GM18502 (cell line): ENCODE measurements around the gene ADAMTS10.
"Not testable (repeated sequence)": the region's sequence is repeated elsewhere in the genome, so short reads cannot be mapped to it uniquely, and the experiment has no call there.

Source experiments
- ATAC-seq: cut with Tn5 transposase; IDR thresholded peaks from one replicate; pipeline ENCODE4 v1.9.1; 2021; ENCODE audit warnings: mild to moderate bottlenecking; ENCODE audit not compliant: unreplicated experiment, poor library complexity

ADAMTS10 gene

DNA sequence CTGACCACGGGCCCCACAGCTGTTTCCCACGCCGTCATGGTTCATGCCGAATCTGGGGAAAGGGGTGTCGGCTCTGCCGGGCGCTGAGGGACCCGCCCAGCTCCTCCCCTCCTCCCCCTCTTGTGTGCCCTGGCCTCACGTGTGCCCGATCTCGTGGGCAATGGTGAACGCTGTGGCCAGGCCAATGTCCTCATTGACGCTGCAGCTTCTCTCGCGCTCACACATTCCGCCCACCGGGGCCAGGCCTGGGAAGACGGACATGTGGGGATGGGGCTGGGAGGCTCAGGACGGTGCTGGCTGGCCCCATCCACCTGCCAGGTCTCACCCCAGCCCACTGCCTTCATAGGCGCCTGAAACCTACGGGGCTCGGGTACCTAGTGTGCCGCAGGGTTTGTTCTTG is 14.3 kb downstream of the ADAMTS10 start:
- no peak for ATAC-seq

GRCh38 chr19:8595651-8596050 is 14.9 kb downstream of the ADAMTS10 start:
- ATAC-seq = no peak

GRCh38 chr19:8593931-8594330 is 16.6 kb downstream of the ADAMTS10 start:
- ATAC-seq = no peak

- ATAC-seq = no peak
These were observed 18.1 kb downstream of the ADAMTS10 start for GRCh38 chr19:8592231-8593009.

- no peak for ATAC-seq
These were observed 21.3 kb downstream of the ADAMTS10 start for GRCh38 chr19:8589177-8589714.

DNA sequence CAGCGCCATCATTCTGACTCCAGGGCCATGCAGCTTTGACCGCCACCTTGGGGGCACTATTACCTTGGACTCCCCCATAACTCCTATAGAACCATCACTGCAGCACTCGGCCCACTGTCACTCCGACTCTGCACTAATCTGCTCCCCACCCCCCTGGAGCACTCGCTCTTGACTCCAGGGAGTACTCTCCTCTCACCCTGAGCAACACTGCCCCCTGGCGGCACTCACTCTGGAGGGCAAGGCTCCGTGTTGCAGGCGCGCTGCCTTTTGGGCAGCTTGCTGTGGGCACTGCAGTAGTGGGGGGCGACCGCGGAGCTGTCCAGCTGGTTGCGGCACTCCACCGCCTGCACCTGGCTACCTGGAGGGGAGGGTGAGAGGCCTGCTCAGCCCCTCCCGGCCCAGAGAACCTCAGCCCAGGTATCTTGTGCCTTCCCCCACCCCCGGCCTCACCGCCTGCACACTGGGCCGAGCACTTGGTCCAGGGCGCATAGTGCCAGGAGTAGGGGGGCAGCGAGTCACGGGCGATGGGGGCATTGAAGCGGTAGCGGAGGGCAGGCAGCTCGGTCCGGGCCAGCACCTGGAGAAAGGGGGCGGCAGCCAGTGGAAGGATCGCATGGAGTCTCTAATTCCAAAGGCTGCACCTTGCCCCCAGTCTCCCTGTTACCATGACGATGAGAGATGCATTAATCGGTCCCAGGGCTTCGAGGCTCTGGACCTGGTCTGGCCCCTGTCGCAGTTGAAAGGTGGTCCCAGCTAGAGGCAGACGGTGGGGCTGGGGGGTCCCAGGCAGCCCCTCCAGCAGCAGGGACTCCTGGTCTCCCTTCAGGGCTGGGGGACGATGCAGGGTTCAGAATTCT is 24.4 kb downstream of the ADAMTS10 start:
- ATAC-seq = no peak

DNA sequence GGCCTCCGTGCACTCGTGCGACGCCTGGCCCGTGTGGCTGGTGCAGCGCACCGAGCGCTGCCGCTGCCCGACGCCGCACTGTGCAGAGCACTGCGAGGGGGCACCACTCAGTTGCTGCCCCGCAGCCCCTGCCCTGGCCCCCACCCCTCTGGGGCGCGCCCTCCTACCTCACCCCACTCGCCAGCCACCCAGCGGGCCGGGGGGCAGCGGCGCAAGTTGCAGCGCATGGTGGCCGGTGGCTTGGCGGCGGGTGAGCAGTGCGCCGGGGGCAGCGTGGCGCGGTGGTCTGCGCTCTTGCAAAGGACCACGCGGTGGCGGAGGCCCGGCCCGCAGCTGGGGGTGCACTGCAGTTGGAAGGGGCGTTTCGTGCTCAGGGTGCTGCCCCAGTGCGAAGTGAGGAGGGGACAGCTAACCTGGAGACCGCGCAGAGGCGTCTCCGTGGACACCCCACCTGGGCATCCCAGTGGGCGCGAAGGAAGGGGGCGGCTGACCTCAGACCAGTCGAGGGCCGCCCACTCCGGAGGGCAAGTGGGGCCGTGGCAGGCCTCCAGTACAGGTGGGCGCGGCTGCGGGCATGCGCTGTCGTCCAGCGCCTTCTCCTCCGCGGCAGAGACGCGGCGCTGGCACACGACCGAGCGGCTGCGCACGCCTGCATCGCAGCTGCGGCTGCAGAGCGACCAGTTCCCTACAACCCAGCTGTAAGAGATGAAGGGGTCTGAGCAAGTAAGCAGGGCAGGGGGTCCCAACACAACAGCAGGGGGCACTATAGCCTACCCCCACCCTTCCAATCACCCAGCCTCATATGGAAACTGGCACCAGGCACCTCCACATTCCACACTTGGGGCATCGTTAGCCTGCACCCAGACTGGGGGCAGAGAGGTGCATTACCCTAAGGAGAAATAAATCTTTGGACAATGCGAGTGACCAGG is 25.3 kb downstream of the ADAMTS10 start:
- ATAC-seq = no peak

DNA sequence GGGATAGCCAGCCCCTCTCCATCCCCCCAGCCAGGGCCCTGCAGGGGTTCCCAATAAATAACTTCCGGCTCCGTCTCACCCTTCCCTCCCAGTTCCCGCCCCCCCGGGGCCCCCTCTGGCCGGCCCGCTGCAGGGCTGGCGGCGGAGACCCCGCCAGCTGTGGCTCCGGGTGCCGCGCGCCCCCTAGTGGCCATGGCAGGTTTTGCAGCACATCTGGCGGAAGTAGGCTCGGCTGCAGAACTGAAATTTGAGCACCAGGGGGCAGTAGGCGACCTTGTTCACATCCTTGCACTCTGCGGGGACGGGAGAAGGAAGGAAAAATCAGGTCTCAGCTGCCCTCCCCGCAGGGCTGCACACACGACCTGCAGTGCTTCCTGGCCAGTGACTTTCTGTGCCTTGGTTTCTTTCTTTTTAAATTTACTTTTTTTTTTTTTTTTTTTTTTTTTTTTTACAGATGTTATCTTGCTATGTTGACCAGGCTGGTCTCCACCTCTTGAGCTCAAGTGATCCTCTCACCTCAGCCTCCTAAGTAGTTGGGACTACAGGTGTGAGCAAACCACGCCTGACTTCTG is 29.7 kb downstream of the ADAMTS10 start:
- peak; percentile 59 for ATAC-seq

DNA sequence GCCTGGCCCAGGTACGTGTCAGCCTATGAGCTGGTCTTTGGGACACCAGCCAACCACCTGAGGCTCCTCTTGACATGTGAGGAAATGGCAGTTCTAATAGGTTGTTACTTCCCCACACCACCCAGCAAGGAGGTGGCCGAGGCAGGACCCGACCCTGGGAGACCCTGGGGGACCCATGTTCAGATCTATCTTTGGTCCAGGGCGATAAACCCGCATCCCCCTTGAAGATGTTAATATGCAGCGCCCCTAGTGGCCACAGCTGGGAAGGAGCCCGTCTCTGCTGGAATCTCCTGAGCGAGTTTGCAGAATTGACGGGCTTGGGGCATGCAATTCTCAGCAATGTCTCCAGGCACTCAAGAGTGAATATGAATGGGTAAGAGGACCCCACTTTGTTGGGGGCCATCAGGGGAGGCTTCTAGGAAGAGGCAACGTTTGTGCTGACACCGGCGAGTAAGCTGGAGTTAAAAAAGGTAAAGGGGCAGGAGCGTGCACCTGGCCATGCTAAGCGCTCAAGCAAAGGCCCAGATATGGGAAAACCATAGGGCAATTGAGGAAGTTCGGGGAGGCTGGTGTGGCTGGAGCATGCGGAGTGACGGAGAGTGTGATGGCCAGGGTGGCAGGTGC is 31.8 kb downstream of the ADAMTS10 start:
- no peak for ATAC-seq

GRCh38 chr19:8577741-8578140 is 32.8 kb downstream of the ADAMTS10 start:
- ATAC-seq = no peak

DNA sequence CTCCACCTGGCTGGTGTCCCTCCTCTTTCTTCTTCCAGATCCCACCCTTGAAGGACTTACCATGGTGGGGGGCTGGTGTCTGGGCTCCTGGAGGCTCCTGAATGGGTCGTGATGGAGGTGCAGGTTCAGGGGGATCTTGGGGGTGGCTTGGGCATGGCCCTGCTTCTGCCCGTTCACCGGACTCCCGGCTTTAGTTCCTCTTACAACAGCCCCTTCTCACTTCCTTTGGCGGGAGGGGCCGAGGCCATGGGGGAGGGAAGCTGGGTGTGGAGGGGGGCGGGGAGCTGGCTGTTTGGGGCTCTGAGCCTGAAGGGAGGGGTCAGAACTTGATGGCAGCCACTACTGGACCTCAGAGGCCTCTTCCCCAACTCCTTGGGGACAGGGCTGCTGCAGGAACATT is 33.3 kb downstream of the ADAMTS10 start, which contains the start of gene MYO1F:
TSS of gene MYO1F (minus strand) at position 196 of the 400 bp plus-strand sequence. CDS start at position 63, 133 bp downstream.
- ATAC-seq = no peak

DNA sequence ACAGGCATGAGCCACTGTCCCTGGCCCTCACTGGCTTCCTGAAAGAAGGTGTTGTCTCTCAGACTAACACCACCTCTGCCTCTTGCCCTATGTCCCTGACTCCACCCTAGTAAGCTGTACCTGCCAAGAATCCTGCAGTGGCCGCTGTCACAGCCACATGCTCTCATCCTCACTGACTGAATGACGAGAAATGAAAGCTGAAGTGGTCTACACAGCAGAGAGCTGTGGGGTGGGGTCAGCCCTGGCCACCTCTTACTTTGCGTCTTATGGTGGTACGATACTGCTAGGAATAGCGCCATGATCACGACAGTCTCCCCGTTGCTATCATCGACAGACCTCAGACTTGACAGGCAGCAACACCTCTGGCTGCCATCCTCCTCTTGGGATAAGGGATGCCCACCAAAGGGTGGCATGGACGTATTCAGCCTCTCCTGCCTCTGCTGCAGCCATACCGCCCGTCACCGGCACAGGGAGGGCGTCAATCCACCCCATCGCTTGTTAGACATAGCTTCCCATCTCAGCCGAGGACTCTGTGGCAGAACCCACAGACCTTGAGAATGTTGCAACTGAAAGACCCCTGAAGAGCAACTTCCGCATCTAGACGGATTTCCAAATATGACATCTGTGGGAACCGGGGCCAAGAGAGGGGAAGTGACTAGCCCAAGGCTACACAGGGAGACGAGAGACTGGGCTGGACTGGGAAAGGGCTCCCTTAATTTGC is 34.1 kb downstream of the ADAMTS10 start:
- no peak for ATAC-seq

DNA sequence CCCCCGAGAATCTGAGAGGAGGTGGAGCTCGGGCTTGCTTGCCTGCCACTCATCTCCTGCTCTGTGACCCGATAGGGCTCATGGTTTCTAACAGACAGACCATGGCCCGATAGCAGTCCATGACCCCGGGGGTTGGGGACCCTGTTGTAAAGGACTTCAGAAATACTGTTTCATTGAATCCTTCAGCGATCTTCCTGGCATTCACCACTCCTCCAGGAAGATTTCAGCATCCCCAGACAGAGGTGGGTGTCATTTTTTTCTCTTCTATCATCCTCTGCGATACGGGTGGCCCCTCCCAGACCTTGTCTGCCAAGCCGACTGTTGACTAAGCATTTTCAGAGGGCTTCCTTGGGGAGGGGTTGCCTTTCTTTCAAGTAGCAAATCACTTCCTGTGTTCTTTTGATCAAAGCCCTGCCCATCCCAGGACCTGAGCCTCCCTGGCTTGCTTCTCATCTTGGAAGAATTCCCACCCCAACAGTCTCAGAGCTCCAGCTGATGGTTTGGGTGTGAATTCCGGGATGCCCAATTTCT is 35.0 kb downstream of the ADAMTS10 start:
- ATAC-seq = no peak

- not testable (repeated sequence) for ATAC-seq
These were observed 35.9 kb downstream of the ADAMTS10 start for GRCh38 chr19:8574619-8574922.

- no peak for ATAC-seq
These were observed 37.2 kb downstream of the ADAMTS10 start for GRCh38 chr19:8573316-8573715.

DNA sequence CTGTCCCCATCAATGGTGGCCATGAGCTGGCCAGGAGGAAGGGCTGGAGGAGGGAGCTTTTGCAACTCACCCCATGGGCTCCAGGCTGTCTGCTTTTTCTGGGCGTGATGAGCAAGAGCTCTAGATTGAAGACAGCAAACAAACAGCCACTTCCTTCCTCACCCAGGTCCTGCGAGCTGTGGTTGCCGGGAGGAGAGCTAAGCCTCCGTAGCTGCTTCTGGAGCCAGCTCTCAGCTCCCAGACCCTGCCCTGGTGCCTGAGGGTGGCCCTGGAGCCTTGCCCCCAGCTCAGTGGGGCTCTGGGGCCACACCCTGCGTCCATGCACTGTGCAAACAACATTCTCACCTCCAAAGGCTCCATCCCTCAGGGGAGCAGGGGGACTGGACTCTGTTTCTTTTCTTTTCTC is 39.5 kb downstream of the ADAMTS10 start:
- ATAC-seq = no peak

- peak; percentile 65 for ATAC-seq
These were observed 41.3 kb downstream of the ADAMTS10 start for GRCh38 chr19:8569066-8569771.
